GM19099 (cell line): ENCODE results near the gene CACNB2.

Experiments used
- POLR2A ChIP-seq: IDR thresholded peaks from 3 replicates; pipeline ENCODE4 v1.6.1; 2011; ENCODE audit warnings: low read depth; ENCODE audit not compliant: insufficient read length; ENCODE audit errors: extremely low read depth

The CACNB2 gene

DNA sequence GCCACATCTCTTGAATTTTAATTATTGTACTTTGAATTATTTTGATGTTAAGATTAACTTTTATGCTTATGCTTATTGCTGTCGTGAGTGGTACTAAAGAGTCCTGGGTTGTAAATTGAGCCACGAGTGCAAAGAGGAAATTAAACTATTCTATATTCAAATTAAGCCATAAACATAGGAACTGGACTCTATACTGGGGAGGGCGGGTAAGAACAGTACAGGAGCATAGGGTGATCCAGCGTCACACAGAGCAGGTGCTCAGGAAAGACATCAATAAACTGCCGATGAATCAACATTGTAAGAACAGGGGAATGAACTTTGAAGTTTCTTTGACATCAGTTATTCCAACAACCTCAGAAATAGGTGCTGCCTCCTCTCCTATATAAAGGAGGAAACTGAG lies 219.6 kb downstream of the CACNB2 start:
- no peak for TF ChIP-seq POLR2A

DNA sequence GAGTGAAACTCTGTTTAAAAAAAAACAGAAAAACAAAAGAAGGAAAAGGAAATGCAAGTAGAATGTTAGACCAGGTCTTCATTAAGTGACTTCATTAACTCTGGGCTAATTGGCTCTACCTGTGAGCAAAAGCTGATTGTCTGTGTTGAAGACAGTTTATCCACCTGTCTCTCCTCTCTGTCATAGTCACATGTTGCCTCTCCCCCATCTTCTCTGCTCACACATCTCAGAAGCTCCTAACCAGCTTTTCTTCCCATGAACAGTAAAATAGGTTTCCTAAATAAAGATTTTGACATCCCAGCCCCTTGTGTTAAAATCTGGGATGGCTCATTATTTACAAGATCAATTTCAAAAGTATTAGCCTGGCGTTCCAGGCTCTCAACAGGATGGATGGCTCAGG lies 222.7 kb downstream of the CACNB2 start:
- TF ChIP-seq POLR2A, result no peak

DNA sequence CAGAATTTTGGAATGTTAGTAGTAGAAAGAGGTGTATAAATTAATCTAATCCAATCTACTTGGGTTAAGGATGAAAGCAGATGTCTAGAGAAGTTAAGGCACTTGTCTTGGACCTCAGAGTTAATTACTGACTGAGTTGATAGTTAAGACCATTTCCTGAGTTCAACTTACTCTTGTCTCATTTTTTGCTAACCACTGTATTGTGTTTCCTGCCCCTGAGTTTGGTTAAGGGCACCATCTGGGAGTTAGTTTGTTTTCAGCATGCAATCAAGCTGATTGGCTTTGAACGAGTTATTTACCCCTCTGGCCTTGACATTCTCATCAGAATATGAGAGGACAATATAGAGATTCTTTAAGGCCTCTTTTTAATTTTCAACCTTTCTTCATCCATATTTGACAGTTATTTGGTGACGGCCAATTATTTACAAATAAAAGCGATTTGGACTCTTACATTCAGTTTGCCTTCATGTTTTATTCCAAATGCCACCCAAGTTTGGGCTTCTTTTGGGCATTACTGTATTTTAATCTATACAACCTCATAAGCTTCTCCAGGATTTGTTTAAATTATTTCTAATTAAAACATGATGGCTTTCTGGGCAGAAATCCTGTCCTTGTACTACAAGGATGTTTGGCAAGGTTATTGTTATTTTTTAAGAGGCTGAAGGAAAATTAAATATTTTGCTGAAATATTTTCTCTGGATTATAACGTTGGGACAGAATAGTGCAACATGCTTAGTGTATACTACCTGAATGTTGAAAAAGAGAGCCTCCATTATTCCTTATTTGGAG lies 225.0 kb downstream of the CACNB2 start:
- TF ChIP-seq POLR2A, result no peak

DNA sequence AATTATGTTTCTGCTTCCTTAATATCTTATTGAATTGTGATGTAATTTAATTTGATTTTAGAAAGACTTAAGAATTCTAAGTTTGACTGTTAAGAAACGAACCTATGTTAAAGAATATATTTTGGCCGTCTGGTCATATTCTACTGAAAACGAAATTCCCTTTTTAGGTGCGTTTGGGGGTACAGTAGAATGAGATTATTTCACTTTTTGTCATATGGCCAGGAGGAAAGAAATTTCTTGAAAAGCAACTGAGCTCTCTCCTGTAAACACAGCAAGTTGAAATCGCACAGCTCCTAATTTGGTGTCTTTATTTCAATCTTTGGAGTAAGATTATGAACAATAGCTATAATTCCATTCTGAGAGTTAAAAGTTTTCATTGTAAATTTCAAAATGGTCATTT lies 227.6 kb downstream of the CACNB2 start:
- no peak for TF ChIP-seq POLR2A

DNA sequence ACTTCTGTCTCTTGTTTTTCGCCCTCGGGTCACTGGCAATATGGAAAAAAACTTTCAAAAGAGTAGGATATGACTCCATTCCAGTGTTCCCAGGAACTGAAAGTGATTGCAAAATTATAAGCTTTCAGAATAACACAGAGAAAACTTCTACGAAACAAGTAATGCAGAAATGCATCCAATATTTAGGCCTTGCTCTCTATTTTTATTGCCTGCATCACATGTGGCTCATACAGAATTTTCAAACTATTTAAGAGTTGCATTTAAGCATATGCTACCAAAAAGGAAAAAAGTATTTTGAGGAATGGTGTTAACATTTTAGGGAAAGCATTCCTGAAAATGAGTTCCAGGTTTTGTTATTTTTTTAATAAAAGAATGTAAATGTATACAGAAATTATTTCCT lies 228.0 kb downstream of the CACNB2 start:
- TF ChIP-seq POLR2A, result no peak

DNA sequence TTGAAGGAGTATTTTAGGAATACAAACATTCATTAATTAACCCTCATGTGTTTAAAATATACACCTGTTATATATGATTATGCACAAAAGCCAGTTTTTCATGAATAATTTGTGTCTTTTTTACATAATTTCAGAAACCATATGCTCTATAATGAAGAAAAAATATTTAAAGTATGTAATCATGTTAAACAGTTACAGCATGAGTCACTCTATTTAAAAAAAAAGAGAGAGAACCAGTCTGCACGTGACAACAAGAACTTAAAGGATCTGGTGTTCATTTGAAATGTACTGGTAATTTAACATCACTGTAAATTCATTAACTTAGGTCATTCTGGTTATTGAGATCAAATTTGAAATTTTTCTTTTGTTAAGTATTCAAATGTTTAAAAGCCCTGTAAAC lies 228.5 kb downstream of the CACNB2 start:
- TF ChIP-seq POLR2A, result no peak

DNA sequence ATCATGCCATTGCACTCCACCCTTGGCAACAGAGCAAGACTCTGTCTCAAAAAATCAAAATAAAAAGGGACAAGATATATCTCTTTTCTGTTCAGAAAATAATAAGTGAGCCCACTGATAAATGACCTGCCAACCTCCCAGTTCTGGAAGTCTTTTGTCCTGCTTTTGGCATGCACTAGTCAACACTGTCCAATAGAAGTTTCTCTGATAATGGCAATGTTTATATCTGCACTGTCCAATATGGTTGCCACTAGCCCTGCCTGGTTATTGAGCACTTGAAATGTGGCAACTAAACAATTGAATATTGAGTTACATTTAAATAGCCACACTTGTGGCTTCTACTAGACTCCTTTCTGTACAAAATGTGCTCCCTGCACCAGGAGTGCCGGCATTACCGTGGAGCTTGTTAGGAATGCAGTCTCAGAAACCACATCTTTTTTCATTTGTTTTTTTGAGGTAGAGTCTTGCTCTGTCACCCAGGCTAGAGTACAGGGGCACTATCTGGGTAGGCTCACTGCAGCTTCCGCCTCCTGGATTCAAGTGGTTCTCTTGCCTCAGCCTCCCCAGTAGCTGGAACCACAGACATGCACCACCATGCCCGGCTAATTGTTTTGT lies 229.7 kb downstream of the CACNB2 start:
- TF ChIP-seq POLR2A, result no peak

DNA sequence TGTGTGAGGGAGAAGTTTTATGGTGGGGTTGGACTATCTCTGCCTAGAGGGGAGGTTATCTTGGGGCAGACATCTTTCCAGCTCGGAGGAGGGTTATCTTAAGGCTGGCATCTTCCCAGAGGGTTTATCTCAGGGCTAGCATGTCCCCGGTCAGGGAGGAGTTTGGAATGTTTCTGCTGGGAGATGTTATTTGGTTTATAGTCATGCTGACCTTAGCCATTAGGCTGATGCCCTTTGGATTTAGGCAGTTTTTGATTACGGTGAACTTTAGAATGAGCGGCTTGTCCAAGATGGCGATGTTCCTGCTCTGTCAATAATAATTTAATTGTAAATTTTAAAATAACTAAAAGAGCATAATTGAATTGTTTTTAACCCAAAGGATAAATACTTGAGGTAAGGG lies 236.4 kb downstream of the CACNB2 start:
- TF ChIP-seq POLR2A, result no peak

DNA sequence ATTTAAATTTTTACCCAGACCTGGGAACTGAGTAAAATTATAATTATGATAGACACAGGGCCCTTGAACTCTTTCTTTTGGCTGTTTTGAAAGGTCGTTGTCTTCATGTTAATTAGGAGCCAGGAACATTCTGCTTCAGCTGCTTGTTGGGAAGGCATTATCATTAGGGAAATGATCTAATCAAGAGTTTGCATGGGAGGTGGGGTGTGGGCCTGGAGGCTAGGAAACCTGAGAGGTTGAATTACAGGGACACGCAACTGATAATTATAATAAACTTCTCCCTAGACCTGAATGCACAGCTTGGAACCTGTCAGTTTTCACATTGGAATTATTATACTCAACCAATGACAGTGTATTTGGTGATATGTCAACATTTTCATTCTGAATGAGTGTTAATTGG lies 237.7 kb downstream of the CACNB2 start:
- TF ChIP-seq POLR2A, result no peak

DNA sequence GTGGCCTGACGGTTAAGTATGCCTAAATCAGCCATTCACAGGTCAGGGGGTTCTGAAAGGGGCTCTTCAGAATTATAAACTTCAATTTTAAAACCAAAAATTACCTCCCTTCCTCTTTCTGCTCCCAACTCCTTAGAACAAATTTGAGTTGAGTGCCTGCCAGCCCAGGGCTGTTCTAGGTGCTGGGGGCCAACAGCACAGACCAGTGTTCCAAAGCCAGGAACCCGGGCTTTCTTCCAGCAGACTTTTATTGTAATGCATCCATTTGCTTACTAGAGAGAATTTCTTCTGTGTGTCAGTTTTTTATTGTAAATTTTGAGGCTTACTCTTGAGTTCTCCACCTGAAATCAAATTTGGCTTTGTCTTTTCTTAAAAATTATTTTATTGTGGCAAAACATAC lies 238.5 kb downstream of the CACNB2 start:
- TF ChIP-seq POLR2A, result no peak

DNA sequence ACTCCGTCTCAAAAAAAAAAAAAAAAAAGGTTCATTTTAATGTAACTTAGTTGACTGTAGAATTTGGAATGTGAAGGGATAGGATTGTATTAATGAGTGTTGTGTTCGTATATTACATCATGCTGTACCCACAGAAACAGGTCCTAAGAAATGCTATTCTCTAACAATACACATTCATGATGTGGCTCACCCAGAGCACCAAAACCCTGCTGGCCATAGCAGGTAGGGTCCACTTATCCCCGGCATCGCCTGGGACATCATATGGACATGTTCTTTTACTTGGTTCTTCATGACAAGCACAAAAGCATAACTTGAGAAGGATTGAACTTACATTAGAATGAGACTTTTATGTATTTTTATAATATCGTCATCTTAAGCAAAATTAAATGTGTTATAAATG lies 241.5 kb downstream of the CACNB2 start:
- no peak for TF ChIP-seq POLR2A

DNA sequence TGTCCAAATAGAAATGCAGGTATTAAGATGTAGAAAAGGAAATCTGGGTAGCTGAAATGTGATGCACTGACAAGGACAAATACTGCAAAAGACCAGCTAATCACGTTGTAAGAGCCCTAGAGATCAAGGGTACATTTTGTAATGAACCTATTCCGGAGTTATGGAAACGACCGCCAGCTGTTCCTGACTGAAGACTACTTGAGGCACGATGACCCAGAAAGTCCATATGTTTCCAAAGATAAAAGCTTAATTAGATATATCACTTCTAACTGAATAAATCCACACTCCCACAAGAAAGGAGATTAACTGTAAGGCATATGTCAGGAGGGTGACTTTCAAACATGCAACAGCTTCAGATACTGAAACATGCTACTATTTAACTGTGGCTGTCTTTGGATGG lies 257.7 kb downstream of the CACNB2 start:
- TF ChIP-seq POLR2A, result no peak

DNA sequence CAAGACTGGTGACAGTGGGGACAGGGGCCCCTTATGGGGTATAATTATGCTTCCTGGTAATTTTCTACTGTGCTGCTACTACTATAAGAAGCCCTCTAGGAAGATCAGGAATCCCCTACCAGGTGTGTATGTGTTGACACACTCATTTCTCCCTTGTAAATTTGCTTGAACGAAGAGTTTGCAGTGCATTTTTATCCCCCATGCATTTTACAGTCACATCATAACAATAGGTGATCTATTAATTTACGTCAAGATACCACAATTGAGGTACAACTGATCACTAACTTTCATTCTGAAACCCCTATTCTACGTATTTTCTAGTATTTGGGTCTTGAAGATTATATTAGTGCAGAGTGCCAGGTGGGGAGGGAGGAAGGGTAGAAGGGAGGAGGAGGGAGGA lies 258.9 kb downstream of the CACNB2 start:
- no peak for TF ChIP-seq POLR2A

DNA sequence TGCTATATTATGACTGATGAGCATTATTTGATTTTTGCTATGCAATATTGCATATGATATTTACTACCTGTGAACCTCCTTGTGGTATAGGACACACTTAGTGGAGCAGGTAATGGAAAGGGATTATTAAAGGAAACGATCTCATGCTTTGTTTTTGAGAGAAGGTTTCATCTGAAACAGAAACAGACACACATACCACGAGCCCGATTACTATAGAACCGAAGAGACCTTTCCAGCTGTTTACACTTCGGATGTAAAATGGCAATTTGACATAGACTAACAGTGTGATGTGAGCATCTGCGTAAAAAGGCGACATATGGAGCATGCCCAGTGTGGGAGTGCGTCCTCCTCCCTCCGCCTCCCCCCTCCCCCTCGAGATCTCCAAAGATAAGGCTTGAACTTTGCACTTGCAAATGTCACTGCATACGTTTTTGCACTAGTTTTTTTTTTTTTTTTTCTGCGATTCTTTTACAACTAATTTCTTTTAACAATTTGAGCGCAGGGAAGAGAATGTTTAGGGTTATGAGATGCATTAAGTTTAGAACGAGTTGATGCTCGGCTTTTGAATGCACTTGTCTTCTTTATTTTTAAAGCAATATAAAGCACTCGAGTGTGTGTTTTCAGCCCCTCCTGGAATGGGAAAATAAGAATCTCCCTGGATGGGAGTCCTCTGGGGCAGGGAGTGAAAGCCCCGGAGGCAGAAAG lies 260.1 kb downstream of the CACNB2 start:
- peak; percentile 15 for TF ChIP-seq POLR2A

DNA sequence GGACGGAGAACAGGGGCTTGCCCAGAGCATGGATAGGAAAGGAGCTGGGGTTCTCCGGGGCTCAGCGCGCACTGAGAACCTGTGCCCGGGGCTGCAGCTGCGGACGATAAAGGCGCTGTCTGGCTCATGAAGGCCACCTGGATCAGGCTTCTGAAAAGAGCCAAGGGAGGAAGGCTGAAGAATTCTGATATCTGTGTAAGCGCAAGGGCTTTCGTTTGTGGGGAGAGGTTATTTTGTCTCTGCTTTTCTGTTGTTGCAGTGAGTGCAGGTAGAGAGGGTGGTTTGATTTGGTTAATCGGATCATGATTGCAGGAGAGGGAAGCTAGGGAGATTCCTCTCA lies 260.7 kb downstream of the CACNB2 start:
- TF ChIP-seq POLR2A, result no peak

DNA sequence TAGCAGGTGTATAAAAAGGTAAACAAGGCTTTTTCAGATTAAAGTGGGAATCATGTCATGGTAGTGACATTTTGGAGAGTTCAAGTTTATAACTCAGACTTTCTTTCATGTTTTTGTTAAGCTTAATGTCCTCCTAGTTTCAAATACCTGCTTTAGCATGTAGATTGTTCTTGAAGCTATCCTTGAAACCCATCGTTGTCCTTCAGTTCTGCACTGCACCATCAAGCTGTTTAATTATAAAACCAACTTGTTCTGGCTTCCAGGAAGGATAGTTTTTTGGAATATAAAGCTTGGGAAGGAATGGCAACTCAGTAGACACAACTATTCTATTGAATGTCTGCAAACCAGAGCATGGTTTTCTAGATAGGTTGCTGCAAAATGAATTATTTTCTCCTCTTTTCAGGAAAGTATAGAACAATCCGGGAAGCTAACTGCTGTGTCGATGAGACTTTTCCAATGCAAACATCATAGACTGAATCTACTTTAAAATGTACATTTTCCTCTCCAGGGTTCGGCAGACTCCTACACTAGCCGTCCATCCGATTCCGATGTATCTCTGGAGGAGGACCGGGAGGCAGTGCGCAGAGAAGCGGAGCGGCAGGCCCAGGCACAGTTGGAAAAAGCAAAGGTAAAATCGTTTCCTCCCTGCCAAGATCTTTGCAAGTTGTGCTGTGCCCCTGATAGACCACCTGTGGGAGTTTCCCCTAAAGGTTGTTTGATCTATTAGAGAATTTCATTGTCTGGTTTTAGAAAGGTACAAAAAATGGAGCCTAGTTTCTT lies 261.4 kb downstream of the CACNB2 start:
- no peak for TF ChIP-seq POLR2A

DNA sequence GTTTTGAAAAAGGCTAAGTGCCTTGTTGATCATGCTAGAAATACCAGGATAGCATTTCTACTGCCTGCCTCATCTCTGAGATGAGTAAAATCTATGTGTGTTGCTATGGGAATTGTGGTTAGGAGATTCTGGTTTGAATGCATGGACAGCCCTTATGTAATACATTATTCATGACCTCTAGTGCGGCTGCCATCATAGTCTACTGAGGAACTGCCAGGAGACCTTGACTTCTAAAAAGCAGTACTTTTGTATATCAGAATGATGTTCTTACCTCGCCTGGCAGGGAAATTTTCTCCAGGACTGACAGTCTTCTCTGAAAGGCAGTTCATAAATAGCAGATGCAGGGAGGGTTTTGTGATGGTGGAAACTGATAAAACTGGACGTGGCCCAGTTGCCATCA lies 262.6 kb downstream of the CACNB2 start:
- no peak for TF ChIP-seq POLR2A
